Activated CD8-positive, alpha-beta memory T cell treated with anti-CD3 and anti-CD28 coated beads, Interleukin-2, amount 50 U/mL, for 1 hour (primary cell): Measurements from ENCODE around the gene SLC1A2.

Experiments
- DNase-seq: peaks from one replicate; pipeline ENCODE4 v3.0.0-alpha.2; 2020; ENCODE audit errors: extremely low read depth

Gene SLC1A2

GRCh38 chr11:35272391-35272902 is 146.9 kb downstream of the SLC1A2 start:
- DNase-seq = peak; percentile 4

DNA sequence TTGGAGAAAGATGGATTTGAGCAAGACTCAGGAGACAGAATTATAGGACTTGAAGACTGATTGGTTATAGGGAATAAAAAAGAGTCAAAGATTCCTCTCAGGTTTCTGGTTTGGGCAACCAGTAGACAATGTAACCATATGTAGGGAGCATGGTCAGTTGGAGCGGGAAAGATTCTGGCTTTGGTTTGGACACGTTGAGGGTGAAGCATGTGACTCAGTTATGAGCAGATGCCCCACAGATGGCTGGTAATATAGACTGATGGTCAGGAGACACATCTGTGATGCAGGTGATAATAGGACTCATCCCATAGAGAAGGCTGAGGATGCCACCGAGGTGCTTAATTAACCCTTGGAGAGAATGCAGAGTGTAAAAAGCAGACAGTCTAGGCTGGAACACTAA is 148.3 kb downstream of the SLC1A2 start:
- no peak for DNase-seq

GRCh38 chr11:35270342-35270741 is 149.0 kb downstream of the SLC1A2 start:
- no peak for DNase-seq

GRCh38 chr11:35267504-35267903 is 151.9 kb downstream of the SLC1A2 start:
- no peak for DNase-seq

- DNase-seq = no peak
Observed at GRCh38 chr11:35265755-35266454, 153.5 kb downstream of the SLC1A2 start.

- DNase-seq = no peak
Observed at GRCh38 chr11:35262735-35263134, 156.6 kb downstream of the SLC1A2 start.

- DNase-seq = no peak
Observed at GRCh38 chr11:35262056-35262455, 157.3 kb downstream of the SLC1A2 start.

- DNase-seq = no peak
Observed at GRCh38 chr11:35261197-35261596, 158.2 kb downstream of the SLC1A2 start.

DNA sequence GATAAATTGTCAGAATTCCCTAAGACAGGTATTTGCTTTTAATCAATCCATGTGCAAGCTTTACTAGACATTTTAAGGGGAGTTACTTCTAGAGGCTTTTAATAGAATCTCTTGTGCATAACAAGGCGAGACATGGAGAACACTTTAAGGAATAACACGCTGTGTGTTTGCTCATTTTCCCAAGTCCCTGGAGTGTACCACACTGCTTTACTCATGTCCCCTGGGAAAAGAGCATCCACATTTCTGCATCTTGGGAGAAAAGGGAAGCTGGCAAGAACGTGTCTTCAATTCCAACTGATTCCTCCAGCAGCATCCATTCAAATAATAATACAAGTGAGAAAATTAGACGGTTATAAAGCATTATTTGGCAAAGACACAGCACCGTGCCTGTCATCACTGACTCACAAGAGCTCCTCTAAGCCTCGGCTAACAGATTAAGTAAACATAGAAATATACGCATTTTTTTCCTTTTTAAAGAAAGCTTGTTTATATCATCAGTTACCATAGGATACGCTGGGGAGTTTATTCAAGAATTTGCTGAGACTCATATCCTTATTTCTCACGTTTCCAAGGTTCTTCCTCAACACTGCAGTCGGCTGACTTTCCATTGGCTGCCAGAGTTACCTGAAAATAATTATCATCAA is 158.9 kb downstream of the SLC1A2 start:
- DNase-seq = no peak

DNA sequence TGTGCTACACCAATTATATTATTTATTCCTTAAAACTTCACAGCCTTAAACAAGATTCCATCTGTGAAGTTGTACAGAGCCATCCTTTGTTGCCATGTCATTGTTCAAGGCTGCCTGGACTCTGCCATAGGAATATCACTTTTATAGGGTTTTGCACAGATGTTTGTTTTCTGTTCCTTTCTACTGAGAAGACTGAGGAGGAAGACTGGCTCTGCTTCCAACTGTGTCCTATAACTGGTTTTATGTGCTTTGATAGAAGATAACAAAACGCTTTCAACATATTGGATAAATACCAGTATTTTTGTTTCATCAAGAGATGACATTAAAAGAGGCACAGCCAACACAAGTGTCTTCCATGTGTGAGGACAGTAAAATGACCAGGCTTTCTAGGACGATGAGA is 159.8 kb downstream of the SLC1A2 start:
- no peak for DNase-seq

- DNase-seq = no peak
Observed at GRCh38 chr11:35257281-35257680, 162.1 kb downstream of the SLC1A2 start.

DNA sequence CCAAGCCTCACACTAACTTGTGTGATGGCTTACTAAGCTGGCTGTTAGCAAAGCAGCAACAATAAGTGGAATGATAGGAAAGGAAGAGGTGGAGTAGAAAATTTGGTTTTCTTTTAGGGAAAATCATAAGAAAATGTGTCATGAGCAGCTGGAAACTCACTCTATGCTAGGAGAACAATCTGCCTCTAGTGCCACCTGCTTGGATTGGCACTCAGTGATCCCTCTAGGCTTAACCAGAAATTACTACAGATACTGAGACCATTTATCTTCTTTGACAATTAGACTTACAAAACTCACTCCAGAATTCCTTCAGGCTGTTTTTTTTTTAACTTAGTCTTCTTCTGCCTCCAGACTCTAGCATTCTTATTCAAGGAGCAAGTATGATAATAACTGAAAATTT is 163.1 kb downstream of the SLC1A2 start:
- DNase-seq = no peak

DNA sequence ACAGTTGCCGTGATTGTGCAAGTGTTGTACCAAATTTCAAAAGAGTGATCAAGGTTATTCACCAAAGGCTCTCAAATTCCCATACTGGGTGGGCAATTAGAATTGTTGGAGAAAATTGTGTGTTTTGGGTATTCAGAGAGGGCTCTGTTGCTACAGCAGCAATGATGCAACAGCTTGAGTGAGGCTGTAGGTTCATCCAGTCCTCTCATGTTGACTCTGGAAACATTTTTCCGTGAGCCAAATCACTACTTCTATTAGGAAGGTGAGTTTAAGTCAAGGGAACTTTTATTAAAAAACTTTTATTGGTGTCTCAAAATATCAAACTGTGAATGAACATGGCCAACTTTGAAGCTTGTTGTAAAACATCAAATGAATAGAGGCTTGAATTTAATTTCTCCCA is 163.8 kb downstream of the SLC1A2 start:
- DNase-seq = no peak

GRCh38 chr11:35253237-35253636 is 166.1 kb downstream of the SLC1A2 start:
- DNase-seq = no peak

DNA sequence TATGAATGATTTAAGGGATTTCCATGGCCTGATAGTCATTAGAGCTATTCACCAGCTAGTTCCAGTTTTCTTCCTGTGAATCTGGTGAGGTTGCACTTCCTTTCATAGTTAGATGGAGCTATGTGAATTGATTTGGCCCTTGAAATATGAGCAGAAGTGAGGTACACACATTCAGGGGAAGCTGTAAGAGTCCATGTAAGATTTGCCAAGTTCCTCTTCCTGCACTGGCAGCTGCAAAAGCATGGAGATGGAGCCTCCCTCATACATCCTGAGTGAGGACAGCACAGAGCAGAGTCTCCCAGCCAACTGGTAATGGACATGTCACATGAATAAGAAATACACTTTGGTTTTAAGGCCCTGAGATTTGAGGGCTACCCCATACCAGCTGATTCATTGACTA is 168.7 kb downstream of the SLC1A2 start:
- no peak for DNase-seq

DNA sequence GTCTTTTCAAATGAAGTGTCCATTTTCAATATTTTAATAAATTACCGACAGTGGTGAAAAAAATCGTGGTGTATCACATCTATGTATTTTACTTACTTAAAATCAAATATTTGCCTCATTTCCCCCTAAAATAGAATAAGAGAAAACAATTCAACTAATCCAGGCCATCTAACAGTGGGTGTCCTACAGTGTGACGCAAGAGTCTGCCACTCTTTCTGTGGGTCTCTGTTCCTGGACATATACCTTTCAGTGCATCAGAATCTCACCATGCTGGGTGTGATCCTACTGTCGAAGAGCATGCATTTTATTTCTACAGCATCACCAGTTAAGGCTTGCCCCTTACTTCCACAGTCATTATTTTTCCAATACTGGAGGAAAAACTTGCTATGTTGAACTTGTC is 169.2 kb downstream of the SLC1A2 start:
- no peak for DNase-seq

GRCh38 chr11:35248558-35249323 is 170.6 kb downstream of the SLC1A2 start:
- no peak for DNase-seq

DNA sequence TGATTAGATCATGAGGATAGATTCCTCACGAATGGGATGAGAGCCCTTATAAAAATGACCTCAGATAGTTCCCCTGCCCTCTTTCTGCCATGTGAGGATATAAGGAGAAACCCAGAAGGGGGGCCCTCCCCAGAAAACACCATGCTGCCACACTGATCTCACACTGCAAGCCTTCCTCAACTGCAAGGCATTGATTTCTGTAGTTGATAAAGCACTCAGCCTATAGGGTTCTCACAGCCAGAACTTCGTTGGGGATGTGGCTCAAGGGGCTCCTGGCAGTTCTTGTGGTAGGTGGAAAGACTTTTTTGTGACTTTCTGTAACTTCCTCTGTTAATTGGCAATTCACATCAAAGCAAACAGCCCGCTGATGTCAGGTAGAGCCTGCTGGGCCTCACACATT is 171.5 kb downstream of the SLC1A2 start:
- DNase-seq = no peak

- DNase-seq = peak; percentile 74
Observed at GRCh38 chr11:35247428-35247827, 171.9 kb downstream of the SLC1A2 start.

- no peak for DNase-seq
Observed at GRCh38 chr11:35246745-35247144, 172.6 kb downstream of the SLC1A2 start.

- no peak for DNase-seq
Observed at GRCh38 chr11:35245786-35246185, 173.6 kb downstream of the SLC1A2 start.

- no peak for DNase-seq
Observed at GRCh38 chr11:35245056-35245455, 174.3 kb downstream of the SLC1A2 start.

GRCh38 chr11:35243774-35244173 is 175.6 kb downstream of the SLC1A2 start:
- DNase-seq = no peak
